Progenitor cell of endocrine pancreas (in vitro differentiated cells): ENCODE measurements around the gene RBM3. TPM values are rescaled to one million over a fixed set of nuclear protein-coding genes. Genes with fewer than 3 reads are reported as not detected.

ENCODE experiments used
- DNase-seq: peaks from one replicate; pipeline ENCODE4 v3.0.0; 2021; ENCODE audit warnings: low spot score; ENCODE audit not compliant: unreplicated experiment
- H3K27ac Mint-ChIP-seq: 2 replicates; pipeline ENCODE4 v1.8.0; 2021; ENCODE audit warnings: mild to moderate bottlenecking, moderate library complexity, mixed read lengths
- H3K27me3 Mint-ChIP-seq: 2 replicates; pipeline ENCODE4 v1.8.0; 2021; ENCODE audit warnings: mixed read lengths
- H3K36me3 Mint-ChIP-seq: 2 replicates; pipeline ENCODE4 v1.8.0; 2022; ENCODE audit warnings: mixed read lengths; ENCODE audit not compliant: insufficient read depth
- H3K4me1 Mint-ChIP-seq: 2 replicates; pipeline ENCODE4 v1.8.0; 2021; ENCODE audit warnings: low read depth, mixed read lengths
- H3K4me3 Mint-ChIP-seq: 2 replicates; pipeline ENCODE4 v1.8.0; 2021; ENCODE audit warnings: low read depth, mild to moderate bottlenecking, moderate library complexity, mixed read lengths
- H3K9me3 Mint-ChIP-seq: 2 replicates; pipeline ENCODE4 v1.8.0; 2021; ENCODE audit warnings: low read depth, mixed read lengths
- CTCF ChIP-seq: fragments of 200-600 bp; sonication (generic); IDR thresholded peaks from one replicate; pipeline ENCODE4 v1.5.0; 2021; ENCODE audit warnings: antibody characterized with exemption, mild to moderate bottlenecking; ENCODE audit not compliant: unreplicated experiment
- total RNA-seq: library from RNA; stranded (reverse); gene quantifications from 2 replicates; pipeline ENCODE4 v1.2.1, GENCODE V29; 2021

The RBM3 gene
- total RNA-seq, 1 donor from 2014 or later, result 140 TPM

GRCh38 chrX:48590203-48591103 lies 16.2 kb downstream of the RBM3 start:
- no peak overlapping the region for H3K27ac Mint-ChIP-seq
- H3K4me3 Mint-ChIP-seq, result no peak overlapping the region
- TF ChIP-seq CTCF, result no peak
- peaks cover 8% of the 10 kb centered on the region for H3K9me3 Mint-ChIP-seq
- no peaks in the 10 kb centered on the region for H3K27me3 Mint-ChIP-seq
- no peak for DNase-seq
- no peaks in the 10 kb centered on the region for H3K4me1 Mint-ChIP-seq
- no peaks in the 10 kb centered on the region for H3K36me3 Mint-ChIP-seq

- Mint-ChIP-seq H3K4me1 (no peaks in the 10 kb centered on the region), H3K9me3 (peaks cover 8% of the 10 kb centered on the region), H3K27ac (no peak overlapping the region), H3K4me3 (no peak overlapping the region), H3K36me3 (no peaks in the 10 kb centered on the region), H3K27me3 (no peaks in the 10 kb centered on the region)
- TF ChIP-seq CTCF, result no peak
- DNase-seq, result no peak
These were observed 17.0 kb downstream of the RBM3 start for GRCh38 chrX:48591255-48591791.

GRCh38 chrX:48592971-48593370 lies 18.7 kb downstream of the RBM3 start:
- H3K4me3 Mint-ChIP-seq, result no peak overlapping the region

GRCh38 chrX:48595929-48596328 lies 21.6 kb downstream of the RBM3 start:
- no peak for DNase-seq
- Mint-ChIP-seq H3K4me3 (no peak overlapping the region), H3K36me3 (peaks cover 7% of the 10 kb centered on the region), H3K27ac (no peak overlapping the region), H3K4me1 (peaks cover 4% of the 10 kb centered on the region), H3K9me3 (peaks cover 7% of the 10 kb centered on the region), H3K27me3 (no peaks in the 10 kb centered on the region)
- no peak for TF ChIP-seq CTCF

More at GRCh38 chrX:48592971-48593370, 18.7 kb downstream of the RBM3 start:
- Mint-ChIP-seq H3K4me1 (peaks cover 2% of the 10 kb centered on the region), H3K27me3 (no peaks in the 10 kb centered on the region), H3K27ac (no peak overlapping the region), H3K36me3 (peaks cover 2% of the 10 kb centered on the region), H3K9me3 (peaks cover 11% of the 10 kb centered on the region)
- DNase-seq, result no peak
- no peak for TF ChIP-seq CTCF

- no peak for TF ChIP-seq CTCF
- H3K4me1 Mint-ChIP-seq, result peaks cover 4% of the 10 kb centered on the region
- H3K36me3 Mint-ChIP-seq, result peaks cover 8% of the 10 kb centered on the region
- H3K4me3 Mint-ChIP-seq, result peak within 1 kb of the TSS; percentile 92
- peak within 1 kb of the TSS; percentile 98 for H3K27ac Mint-ChIP-seq
- peaks cover 3% of the 10 kb centered on the region for H3K9me3 Mint-ChIP-seq
- peak; percentile 71 for DNase-seq
- H3K27me3 Mint-ChIP-seq, result no peaks in the 10 kb centered on the region
These were observed 23.3 kb downstream of the RBM3 start, which contains the start of gene WDR13 for GRCh38 chrX:48597353-48598264. Gene WDR13, plus strand, starts transcription at chrX:48597492. Its CDS starts 505 bp downstream, at chrX:48597997.
